22Rv1 (cell line): ENCODE results near the gene USP19.

Source experiments
- H3K27ac ChIP-seq: fragments of 450-650 bp; 2 replicates; pipeline ENCODE4 v1.5.1; 2017
- CTCF ChIP-seq: fragments of 450-650 bp; IDR thresholded peaks from 2 replicates; pipeline ENCODE4 v1.5.1; 2017; ENCODE audit warnings: mild to moderate bottlenecking
- ZFX ChIP-seq: fragments of 450-650 bp; IDR thresholded peaks from 2 replicates; pipeline ENCODE4 v1.6.1; 2017; ENCODE audit warnings: antibody characterized with exemption, borderline replicate concordance

USP19 gene

GRCh38 chr3:49110780-49111179 is 9.8 kb downstream of the USP19 start:
- no peak overlapping the region for H3K27ac ChIP-seq
- no peak for TF ChIP-seq ZFX
- no peak for TF ChIP-seq CTCF

- no peak for TF ChIP-seq ZFX
- TF ChIP-seq CTCF: no peak
- no peak overlapping the region for H3K27ac ChIP-seq
Observed at GRCh38 chr3:49108346-49108745, 12.3 kb downstream of the USP19 start.

- peak within 1 kb of the TSS; percentile 83 for H3K27ac ChIP-seq
Observed at GRCh38 chr3:49104427-49105291, 16.0 kb downstream of the USP19 start, which contains the start of gene QARS1. QARS1 (minus strand) TSS chr3:49104757; CDS start chr3:49104733, 24 bp downstream.

GRCh38 chr3:49104052-49104426 is 16.6 kb downstream of the USP19 start:
- peak overlapping the region; percentile 83 for H3K27ac ChIP-seq
- TF ChIP-seq ZFX (no peak), CTCF (no peak)

More at GRCh38 chr3:49104427-49105291, 16.0 kb downstream of the USP19 start, which contains the start of gene QARS1:
- TF ChIP-seq ZFX: no peak
- TF ChIP-seq CTCF: no peak

- H3K27ac ChIP-seq: no peak overlapping the region
- no peak for TF ChIP-seq ZFX
Observed at GRCh38 chr3:49100046-49100615, 20.5 kb downstream of the USP19 start.

- no peak overlapping the region for H3K27ac ChIP-seq
- TF ChIP-seq ZFX (no peak), CTCF (no peak)
Observed at GRCh38 chr3:49098910-49099630, 21.6 kb downstream of the USP19 start.

- H3K27ac ChIP-seq: no peak overlapping the region
- TF ChIP-seq ZFX (no peak), CTCF (no peak)
Observed at GRCh38 chr3:49098429-49098828, 22.2 kb downstream of the USP19 start.
